Measurements from ENCODE around the gene UGT1A1.

GRCh38 chr2:233798335-233799086 is 38.4 kb downstream of the UGT1A1 start:
- TF ChIP-seq, protein P1, sequence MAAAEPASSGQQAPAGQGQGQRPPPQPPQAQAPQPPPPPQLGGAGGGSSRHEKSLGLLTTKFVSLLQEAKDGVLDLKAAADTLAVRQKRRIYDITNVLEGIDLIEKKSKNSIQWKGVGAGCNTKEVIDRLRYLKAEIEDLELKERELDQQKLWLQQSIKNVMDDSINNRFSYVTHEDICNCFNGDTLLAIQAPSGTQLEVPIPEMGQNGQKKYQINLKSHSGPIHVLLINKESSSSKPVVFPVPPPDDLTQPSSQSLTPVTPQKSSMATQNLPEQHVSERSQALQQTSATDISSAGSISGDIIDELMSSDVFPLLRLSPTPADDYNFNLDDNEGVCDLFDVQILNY (CRISPR knock-in tag; conservative IDR thresholded peaks at IDR 0.05) = no peak
- TF ChIP-seq BCL6 (CRISPR knock-in tag; IDR thresholded peaks at IDR 0.05) (no peak), KDM5A (IDR thresholded peaks at IDR 0.05; ENCODE audit: borderline replicate concordance, low read length) (no peak), ZBTB7B (CRISPR knock-in tag; IDR thresholded peaks at IDR 0.05) (no peak), HOXA7 (CRISPR knock-in tag; IDR thresholded peaks at IDR 0.05) (no peak)
